NCI-H2196 (cell line): ENCODE results near the gene ASPHD2.
"Not testable (repeated sequence)": the region's sequence is repeated elsewhere in the genome, so short reads cannot be mapped to it uniquely, and the experiment has no call there.

ENCODE experiments used
- DNase-seq: peaks from one replicate; lab custom pipeline; 2025; ENCODE audit not compliant: unreplicated experiment; lab: John Stamatoyannopoulos, UW

The ASPHD2 gene

GRCh38 chr22:26416256-26416655 is 12.8 kb upstream of the ASPHD2 start:
- DNase-seq, result no peak

DNA sequence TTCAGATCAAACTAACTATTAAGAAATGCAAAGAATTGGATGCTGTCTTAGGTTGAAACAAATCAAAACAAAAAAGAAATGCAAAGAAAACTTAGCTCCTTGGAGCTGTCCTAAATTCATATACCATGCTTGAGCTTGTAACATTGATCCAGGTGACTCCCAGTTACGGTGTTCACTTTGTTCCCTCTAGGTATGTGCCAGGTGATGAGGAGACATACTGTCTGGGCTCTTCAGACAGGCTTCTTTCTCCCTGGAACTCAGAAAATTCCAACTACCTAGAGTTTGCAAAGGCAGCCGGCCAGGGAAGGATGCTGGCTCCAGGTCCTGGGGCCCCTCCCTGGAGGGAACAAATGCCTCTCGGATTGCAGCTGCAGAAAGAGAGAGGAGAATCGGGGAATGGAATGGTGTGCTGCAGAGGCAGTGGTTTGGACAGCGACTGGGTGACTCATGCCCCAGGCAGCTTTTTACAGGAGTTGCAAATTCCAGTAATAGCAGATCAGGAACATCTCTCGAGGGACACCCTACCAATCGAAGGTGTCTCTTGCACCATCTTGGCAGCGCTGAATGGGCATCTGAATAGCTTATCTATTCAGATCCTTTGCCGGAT is 12.3 kb upstream of the ASPHD2 start:
- DNase-seq, result no peak

- DNase-seq, result no peak
Measured at GRCh38 chr22:26417406-26417805, 11.7 kb upstream of the ASPHD2 start.

DNA sequence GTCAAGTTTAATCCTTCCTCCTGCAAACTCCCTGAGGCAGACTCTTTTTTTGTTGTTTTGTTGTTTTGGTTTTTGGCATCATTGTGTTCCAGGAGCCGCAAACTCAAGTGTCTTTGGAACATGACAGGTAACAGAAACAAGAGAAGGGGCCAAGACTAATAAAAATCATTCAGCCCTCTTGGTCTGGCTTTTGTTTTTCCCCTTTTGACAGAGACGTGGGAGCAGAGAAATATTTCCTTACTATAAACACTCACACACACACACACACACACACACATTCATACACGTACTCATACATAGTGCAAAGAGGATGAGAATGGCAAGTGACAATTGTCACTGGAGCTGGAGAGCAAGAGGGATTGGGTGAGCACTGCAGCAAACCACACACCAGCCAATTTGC is 10.4 kb upstream of the ASPHD2 start:
- no peak for DNase-seq

- no peak for DNase-seq
Measured at GRCh38 chr22:26426924-26427323, 2.1 kb upstream of the ASPHD2 start.

- DNase-seq, result no peak
Measured at GRCh38 chr22:26429458-26430286, 612 bp downstream of the ASPHD2 start.

GRCh38 chr22:26430600-26430999 is 1.5 kb downstream of the ASPHD2 start:
- DNase-seq, result no peak

DNA sequence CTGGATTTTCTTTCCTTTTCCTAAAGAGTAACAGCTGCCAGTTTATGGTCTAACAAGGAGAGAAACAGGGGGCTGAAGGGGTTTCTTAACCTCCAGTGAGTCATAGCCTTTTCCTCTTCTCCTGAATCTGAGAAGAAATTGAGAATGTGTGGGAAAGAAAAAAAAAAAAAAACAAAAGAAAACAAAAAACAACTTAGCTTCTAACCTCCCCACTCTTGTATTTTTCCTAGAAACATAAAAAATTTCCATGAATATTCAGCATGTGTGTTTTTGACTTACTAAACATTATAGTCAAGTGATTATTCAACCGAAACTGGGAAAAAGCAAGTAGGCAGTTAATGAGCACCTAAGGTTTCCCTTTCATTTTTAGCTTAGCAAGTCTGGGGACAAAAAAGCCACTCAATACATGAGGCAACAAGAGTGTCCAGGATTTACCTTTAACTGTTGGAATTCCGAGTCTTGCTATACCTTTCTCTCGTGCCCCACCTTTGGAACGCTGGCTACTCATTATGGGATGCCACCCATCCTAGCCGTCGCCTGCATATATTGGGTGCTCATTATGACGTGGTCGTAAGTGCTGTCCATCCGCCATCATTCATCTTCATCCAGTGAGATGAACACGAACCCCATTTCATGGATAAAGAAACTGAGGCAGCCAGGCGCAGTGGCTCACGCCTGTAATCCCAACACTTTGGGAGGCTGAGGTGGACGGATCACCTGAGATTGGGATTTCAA is 2.4 kb downstream of the ASPHD2 start:
- no peak for DNase-seq

DNA sequence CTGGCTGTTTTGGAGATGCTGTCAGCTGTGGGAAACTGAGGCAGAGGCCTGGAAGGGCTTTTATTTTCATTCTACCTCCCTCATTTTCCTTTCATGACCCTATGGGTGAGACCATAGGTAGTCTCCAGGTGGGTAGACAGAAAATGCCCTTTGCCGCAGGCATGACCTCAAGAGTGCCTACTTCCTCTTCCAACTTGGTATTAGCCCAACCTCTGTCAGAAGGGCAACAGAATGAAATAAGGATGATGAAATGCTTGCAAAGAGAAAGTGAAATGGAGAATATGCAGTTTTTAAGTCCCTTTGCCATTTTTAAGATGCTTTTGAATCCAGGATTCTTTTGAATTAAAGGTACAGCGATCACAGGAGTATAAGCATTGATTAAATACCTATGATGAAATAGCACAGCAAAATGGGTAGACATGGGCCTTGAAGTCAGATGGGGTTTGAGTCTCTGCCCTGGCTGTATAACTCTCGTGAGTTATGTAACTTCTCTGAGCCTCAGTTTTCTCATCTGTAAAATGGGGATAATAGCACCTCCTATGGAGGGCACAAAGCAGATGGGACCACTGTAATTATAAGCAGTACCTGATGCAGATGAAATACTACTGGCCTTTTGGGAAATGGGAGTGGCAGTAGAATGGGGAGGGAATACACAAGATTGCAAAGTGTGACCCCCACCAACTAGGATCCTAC is 3.7 kb downstream of the ASPHD2 start:
- DNase-seq, result no peak

- DNase-seq, result no peak
Measured at GRCh38 chr22:26433805-26434204, 4.7 kb downstream of the ASPHD2 start.

DNA sequence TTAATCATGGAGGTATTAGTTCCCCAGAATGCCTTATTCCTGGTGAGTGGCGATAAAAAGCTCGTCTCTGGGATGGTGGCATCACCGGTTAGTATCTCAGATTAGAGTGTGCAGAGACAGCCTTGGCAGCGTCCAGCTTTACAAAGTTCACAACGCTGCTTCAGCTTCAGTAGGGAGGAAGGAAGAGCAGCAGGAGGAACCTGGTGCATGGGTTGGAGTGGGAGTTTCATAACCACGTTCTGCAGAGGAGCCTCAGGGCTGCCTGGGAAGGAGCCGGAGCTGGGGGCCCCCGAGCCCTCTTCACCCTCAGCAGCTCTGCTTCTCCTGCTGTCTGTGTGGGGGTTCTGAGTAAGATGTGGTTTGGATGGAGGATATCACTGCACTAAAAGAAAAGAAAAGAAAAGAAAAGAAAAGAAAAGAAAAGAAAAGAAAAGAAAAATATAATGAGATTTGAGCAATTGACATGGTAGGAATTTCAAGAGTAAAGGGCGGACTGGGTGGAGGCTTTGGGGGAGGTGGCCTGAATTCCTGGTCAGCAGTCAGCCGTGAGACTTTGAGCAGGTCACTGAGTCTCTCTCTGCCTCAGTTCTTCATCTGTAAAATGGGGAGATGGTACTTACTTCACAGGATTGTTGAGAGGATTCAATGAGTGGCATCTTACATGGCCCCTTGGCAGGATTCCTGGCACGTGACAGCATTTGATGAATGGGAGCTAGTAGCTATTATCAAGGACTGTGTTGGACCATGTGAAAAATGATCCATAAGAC is 6.5 kb downstream of the ASPHD2 start:
- DNase-seq, result no peak

GRCh38 chr22:26436903-26437515 is 7.9 kb downstream of the ASPHD2 start:
- no peak for DNase-seq

DNA sequence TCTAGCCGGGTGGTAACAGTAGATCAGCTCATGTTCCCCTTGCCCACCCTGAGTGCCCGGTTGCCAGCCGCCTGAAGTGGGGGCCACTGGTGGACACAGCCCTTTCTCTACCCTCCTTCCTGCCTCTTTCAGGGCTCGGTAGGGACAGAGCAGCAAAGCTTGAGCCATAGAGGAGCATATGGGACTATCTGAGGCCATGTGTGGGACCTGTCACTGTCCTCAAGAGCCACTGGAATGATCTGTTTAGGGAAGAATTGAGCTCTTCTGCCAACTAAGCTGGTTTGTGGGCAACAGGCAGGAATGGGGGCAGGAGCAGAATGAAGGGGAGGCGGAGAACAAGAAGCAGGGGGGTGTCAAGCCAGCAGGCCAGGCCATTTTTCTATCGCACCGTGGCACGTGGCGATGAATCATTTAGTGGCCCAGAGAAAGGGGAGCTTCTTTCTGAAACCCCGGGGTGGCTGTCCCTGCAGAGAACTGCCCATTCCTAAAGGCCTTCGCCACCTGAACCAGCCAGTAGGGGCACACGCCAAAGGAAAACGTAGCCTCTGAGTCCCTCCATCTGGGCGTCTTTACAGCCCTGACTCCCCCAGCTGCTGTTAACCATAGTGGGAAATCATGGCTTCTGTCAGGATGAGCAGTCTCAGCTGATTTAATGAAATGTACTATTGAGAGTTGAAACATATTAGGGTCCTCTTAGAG is 8.8 kb downstream of the ASPHD2 start:
- no peak for DNase-seq

GRCh38 chr22:26438776-26439175 is 9.7 kb downstream of the ASPHD2 start:
- not testable (repeated sequence) for DNase-seq

DNA sequence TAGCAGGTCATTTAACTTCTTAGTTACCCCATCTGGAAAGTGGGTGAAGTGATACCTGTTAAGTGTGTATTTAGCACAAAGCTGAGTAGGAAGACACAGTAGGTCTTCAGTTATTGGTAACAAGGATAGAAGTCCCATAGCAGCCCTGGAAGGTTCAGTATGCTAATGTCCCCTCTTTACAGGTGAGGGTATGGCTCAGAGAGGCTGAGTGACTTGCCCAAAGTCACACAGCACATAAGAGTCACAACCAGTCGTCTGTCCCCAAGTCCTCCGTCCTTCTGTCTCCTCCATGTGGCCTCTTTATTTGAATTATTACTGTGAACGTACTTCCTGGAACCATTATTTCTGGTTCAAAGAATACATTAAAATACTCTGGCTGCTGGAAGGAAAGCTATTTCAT is 10.5 kb downstream of the ASPHD2 start:
- DNase-seq, result no peak

GRCh38 chr22:26442086-26442756 is 13.2 kb downstream of the ASPHD2 start:
- DNase-seq, result no peak

GRCh38 chr22:26443901-26444690 is 15.0 kb downstream of the ASPHD2 start:
- DNase-seq, result no peak

DNA sequence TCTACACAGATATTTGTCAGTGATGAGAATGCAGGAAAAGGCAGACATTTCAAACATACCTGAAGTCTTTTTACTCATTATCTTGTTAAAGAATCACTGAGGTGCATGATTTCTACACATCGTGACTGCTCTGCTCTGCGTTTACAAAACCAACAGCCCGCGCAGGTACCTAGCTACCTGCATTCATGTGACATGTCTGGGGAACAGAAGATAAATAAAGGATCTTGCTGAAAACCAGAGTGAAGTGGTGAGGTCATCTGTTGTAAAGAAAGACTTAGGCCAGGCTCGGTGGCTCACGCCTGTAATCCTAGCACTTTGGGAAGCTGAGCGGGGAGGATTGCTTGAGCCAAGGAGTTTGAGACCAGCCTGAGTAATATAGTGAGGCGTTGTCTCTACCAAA is 15.7 kb downstream of the ASPHD2 start:
- DNase-seq, result no peak
